Right cardiac atrium (tissue), 5 donors: ENCODE results near the gene GPRIN1. TPM values are rescaled to one million over a fixed set of nuclear protein-coding genes. Genes with fewer than 3 reads are reported as not detected.
"Not testable (repeated sequence)": the region's sequence is repeated elsewhere in the genome, so short reads cannot be mapped to it uniquely, and the experiment has no call there.

Experiments used
- ATAC-seq, 2 donors: fragments of 200-7000 bp; cut with Tn5 transposase; one replicate each; pipeline versions ENCODE4 v1.8.0 to v1.9.1; 2020; ENCODE audit warnings: moderate library complexity in 2 of 2, mild to moderate bottlenecking in 1 of 2
- DNase-seq, 3 donors: peaks; one replicate each; pipeline ENCODE4 v3.0.0-alpha.2; 2020
- H3K27ac ChIP-seq: one replicate; pipeline ENCODE4 v1.5.1; 2013; ENCODE audit warnings: mild to moderate bottlenecking, low read length, control low read depth, moderate library complexity
- H3K27me3 ChIP-seq: one replicate; pipeline ENCODE4 v1.6.1; 2013; ENCODE audit not compliant: control insufficient read depth, insufficient read depth
- H3K4me1 ChIP-seq: one replicate; pipeline ENCODE4 v1.6.1; 2013; ENCODE audit warnings: low read length; ENCODE audit not compliant: control insufficient read depth, insufficient read depth
- H3K4me3 ChIP-seq: one replicate; pipeline ENCODE4 v1.5.1; 2013; ENCODE audit warnings: low read length, control low read depth
- H3K9me3 ChIP-seq: one replicate; pipeline ENCODE4 v1.6.1; 2013; ENCODE audit warnings: low read length; ENCODE audit not compliant: control insufficient read depth
- WGBS: extraction: QIAGEN DNeasy Blood & Tissue Kit; methylation state at CpG from one replicate; pipeline ENCODE4 v1.1.7; 2013; 5-methylcytosine and 5-hydroxymethylcytosine counted together
- intact Hi-C, 4 donors: fragments of 100-400 bp; cut with DNase I; formaldehyde crosslinking; loops; one replicate each; pipeline versions ENCODE4 v1.11.0 to v1.14.0; 2022 to 2023
- polyA plus RNA-seq: library from polyadenylated mRNA; stranded (reverse); fragments of 200-250 nt; gene quantifications from one replicate; pipeline ENCODE4 v1.2.3, GENCODE V29; 2013
- total RNA-seq, 4 donors: library from RNA; stranded (reverse); fragmentation: NEBNext Ultra II Directional; extraction: Animal tissue kit (Norgen Biotek cat#: 25700); gene quantifications; one replicate each; pipeline ENCODE4 v1.2.1, GENCODE V29; 2021
- donor health status: healthy with polysubstance abuse.
- donor health status: DM: no; HTN: yes; CAD: no.
- donor health status: DM: no; HTN: no; CAD: no.
- donor health status: DM: no; HTN: yes; CAD: no; lungs with severe emphysema.
- donor health status: DM: yes; HTN: yes; CAD: no.

Gene GPRIN1
- total and polyA plus RNA-seq, 5 donors, result 0.23 to 0.62 (median 0.37) TPM

DNA sequence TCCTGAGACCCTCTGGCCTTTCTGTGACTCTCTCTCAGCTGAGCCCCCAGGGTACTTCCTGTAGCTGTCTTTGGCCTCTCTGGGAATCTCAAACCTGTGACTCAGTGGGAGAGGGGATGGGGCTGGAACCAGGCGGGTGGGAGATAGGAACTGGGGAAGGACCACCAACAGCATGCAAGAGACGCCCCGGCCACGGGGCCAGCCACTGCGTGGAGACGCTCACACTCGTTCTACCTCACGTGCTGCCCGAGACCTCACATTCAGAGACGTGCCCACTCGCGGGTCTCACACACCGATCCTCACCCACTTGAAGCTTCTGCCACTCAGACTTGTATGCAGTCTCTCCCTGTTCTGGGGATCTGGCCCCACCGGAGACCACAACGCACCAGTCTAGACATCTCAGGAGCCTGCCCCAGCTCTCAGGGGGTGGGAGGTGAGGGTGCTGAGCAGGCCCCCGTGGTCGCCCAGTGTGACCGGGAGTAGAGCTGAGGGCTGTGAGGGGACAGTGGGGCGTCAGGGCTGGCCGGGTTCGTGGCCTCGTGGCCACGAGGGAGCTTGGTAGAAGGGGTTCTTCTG, 13.8 kb downstream of the GPRIN1 start:
- no peak for DNase-seq
- ATAC-seq, result no peak

DNA sequence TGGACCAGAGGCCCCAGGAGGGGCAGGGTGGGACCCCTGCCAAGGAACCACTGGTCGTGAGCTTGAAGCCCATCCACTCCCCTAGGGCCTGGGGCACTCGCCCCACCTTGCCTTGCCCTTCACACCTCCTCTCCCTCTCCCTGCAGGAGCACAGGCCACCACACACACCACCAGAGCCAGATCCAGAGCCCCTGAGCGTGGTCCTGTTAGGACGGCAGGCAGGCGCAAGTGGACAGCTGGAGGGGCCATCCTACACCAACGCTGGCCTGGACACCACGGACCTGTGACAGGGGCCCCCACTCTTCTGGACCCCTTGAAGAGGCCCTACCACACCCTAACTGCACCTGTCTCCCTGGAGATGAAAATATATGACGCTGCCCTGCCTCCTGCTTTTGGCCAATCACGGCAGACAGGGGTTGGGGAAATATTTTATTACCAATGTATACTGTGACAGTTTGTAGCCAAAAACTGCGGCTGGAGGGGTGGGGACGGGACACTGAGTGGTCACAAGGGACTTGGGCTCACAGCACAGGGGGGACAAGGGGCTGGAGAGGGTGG, 14.5 kb downstream of the GPRIN1 start:
- Histone ChIP-seq H3K4me1 (no peaks in the 10 kb centered on the region), H3K27ac (no peak overlapping the region), H3K27me3 (no peaks in the 10 kb centered on the region), H3K4me3 (no peak overlapping the region), H3K9me3 (no peaks in the 10 kb centered on the region)
- ATAC-seq (peak in 1 of 2 donors; percentile 23), DNase-seq (no peak)
- WGBS, result 84% methylated on average over 11 of the region's 11 CpGs
- intact Hi-C loops, result no loop called here

More for the DNA sequence above, 13.8 kb downstream of the GPRIN1 start:
- 80% methylated on average over 23 of the region's 23 CpGs for WGBS
- H3K4me3 ChIP-seq, result no peak overlapping the region
- H3K27me3 ChIP-seq, result no peaks in the 10 kb centered on the region
- intact Hi-C loops, result no loop called here
- no peak overlapping the region for H3K27ac ChIP-seq
- no peaks in the 10 kb centered on the region for H3K9me3 ChIP-seq
- no peaks in the 10 kb centered on the region for H3K4me1 ChIP-seq

DNA sequence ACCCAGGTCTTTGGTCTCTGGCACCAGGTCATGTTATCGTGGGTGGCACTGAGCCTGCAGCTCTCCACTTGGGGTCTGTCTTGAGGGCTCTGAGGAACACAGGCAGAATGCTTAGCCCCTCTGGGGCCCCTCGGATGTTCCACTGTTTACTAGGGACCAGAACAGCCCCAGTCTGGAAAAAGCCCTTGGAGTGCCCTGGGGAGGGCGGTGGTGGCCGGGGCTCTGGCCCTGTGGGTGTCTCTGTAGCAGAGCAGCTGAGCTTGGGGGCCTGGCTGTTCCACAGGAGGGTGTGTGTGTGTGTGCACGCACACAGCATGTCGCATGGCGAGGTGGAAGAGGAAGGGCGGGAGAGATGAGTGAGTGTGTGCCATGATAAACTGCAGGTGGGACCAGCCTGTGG, 15.4 kb downstream of the GPRIN1 start:
- Histone ChIP-seq H3K27me3 (no peaks in the 10 kb centered on the region), H3K27ac (no peak overlapping the region), H3K9me3 (no peaks in the 10 kb centered on the region), H3K4me1 (no peaks in the 10 kb centered on the region), H3K4me3 (no peak overlapping the region)
- 86% methylated on average over 8 of the region's 8 CpGs for WGBS
- intact Hi-C loops, result no loop called here
- no peak for ATAC-seq
- DNase-seq, result no peak

DNA sequence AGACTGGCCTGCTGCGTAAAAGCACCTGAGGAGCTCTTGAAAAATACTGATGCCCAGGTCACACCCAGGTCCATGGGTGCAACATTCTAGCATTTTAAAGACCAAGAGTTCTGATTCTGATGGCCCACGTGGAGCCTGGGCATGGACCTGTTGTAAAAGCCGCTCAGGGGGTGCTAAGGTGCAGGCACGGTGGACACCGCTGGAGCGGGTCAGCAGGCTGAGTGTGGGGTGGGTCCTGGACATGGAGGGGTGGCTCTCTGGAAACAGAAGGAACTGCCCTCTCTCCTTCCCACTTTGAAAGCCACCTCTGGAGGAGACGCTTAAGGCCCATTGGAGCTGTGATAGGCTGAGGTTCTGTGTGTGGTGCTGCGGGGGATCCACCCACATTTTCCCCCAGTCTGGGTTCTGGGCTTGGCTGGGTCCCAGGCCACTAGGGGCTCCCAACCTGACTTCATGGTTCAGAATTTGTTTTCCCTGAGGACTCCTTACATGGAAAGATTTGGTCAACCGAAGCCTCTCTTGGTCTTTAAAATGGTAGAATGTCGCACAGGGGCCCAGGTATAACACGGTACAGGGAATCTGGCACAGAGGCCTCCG, 16.6 kb downstream of the GPRIN1 start:
- H3K4me1 ChIP-seq, result no peaks in the 10 kb centered on the region
- H3K4me3 ChIP-seq, result no peak overlapping the region
- H3K9me3 ChIP-seq, result no peaks in the 10 kb centered on the region
- intact Hi-C loops, result no loop called here
- 92% methylated on average over 12 of the region's 12 CpGs for WGBS
- no peak for DNase-seq
- no peak for ATAC-seq
- H3K27ac ChIP-seq, result no peak overlapping the region
- H3K27me3 ChIP-seq, result no peaks in the 10 kb centered on the region

DNA sequence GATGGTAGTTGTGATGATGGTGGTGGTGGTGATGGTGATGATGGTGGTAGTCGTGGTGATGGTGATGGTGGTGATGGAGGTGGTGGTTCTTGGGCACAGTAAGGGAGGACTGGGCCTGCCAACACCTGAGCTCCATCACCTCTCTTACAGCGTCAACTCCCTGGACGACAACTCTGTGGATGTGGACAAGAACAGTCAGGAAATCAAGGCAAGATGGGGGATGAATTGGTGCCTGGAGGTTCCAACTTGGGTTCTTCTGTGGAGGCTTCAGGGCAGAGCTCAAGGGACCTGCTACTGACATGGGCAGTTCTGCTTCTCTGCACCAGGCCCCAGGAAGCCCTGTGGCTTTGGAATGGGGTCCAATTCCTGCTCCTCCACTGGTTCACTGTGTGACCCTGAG, 17.4 kb downstream of the GPRIN1 start:
- intact Hi-C loops, result no loop called here
- ATAC-seq (no peak), DNase-seq (no peak)
- Histone ChIP-seq H3K4me3 (no peak overlapping the region), H3K27ac (no peak overlapping the region), H3K27me3 (no peaks in the 10 kb centered on the region), H3K4me1 (no peaks in the 10 kb centered on the region), H3K9me3 (no peaks in the 10 kb centered on the region)
- WGBS, result 96% methylated on average over 3 of the region's 3 CpGs

DNA sequence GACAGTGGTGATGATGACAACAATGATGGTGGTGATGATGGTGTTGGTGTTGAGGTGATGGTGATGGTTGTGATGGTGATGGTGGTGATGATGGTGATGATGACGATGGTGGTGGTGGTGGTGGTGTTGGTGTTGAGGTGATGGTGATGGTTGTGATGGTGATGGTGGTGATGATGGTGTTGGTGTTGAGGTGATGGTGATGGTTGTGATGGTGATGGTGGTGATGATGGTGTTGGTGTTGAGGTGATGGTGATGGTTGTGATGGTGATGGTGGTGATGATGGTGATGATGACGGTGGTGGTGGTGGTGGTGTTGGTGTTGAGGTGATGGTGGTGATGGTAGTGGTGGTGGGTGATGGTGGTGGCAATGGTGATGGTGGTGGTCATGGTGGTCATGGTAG, 18.3 kb downstream of the GPRIN1 start:
- H3K9me3 ChIP-seq, H3K27me3 ChIP-seq, H3K4me1 ChIP-seq, H3K4me3 ChIP-seq, ATAC-seq, H3K27ac ChIP-seq, intact Hi-C loops, DNase-seq: not testable (repeated sequence)
- 67% methylated on average over 2 of the region's 2 CpGs for WGBS

DNA sequence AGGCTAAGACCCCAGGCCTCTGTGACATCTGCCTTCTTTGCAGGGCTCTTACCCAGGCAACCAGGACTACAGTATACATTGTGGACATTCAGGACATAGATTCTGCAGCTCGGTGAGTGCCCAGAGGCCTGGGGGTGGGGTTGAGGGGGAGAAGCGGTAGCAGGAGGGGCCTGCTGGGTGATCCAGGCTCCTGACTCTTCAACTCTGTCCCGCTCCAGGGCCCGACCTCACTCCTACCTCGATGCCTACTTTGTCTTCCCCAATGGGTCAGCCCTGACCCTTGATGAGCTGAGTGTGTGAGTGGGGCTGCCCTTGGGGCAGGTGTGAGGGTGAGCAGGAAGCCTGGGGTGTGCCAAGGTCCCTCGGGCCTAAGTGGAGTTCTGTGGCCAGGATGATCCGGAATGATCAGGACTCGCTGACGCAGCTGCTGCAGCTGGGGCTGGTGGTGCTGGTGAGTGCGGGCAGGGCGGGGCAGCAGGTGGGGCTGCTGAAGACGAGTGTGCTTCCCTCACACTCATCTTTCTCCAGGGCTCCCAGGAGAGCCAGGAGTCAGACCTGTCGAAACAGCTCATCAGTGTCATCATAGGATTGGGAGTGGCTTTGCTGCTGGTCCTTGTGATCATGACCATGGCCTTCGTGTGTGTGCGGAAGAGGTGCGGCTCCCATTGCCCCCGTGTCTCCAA, 19.8 kb downstream of the GPRIN1 start:
- no peak overlapping the region for H3K4me3 ChIP-seq
- ATAC-seq (no peak), DNase-seq (no peak)
- intact Hi-C loops, result no loop called here
- no peaks in the 10 kb centered on the region for H3K9me3 ChIP-seq
- H3K27ac ChIP-seq, result no peak overlapping the region
- WGBS, result 84% methylated on average over 17 of the region's 17 CpGs
- H3K4me1 ChIP-seq, result no peaks in the 10 kb centered on the region
- no peaks in the 10 kb centered on the region for H3K27me3 ChIP-seq

DNA sequence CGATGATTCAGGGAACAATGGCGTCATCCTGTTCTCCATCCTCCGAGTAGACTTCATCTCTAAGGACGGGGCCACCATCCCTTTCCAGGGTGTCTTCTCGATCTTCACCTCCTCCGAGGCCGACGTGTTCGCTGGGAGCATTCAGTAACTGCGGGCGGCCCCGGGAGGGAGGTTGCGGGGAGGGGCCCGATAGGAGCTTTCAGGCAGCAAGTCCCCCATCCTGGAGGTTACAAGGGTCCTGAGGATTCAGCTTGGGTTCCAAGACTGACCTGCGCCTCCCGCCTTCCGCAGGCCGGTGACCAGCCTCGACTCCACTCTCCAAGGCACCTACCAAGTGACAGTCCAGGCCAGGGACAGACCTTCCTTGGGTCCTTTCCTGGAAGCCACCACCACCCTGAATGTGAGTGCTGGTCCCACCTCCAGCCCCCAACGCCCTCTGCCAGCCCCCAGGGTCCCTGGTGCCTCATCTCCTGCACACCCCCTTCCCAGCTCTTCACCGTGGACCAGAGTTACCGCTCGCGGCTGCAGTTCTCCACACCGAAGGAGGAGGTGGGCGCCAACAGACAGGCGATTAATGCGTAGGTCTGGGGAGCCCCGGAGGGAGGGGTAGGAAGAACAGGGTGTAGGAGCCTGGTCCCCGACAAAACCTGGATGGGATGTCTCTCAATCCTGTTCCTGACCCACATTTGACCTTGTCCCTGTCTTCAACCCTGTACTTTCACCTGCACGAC, 20.8 kb downstream of the GPRIN1 start:
- 87% methylated on average over 31 of the region's 31 CpGs for WGBS
- ATAC-seq (no peak), DNase-seq (no peak)
- H3K27ac ChIP-seq, result no peak overlapping the region
- H3K4me3 ChIP-seq, result no peak overlapping the region
- intact Hi-C loops, result loop anchor here in 1 of 4 donors (10.0 kb wide), 1 partner anchor 56 kb away; the partner anchor contains the start of gene TSPAN17
- H3K4me1 ChIP-seq, result no peaks in the 10 kb centered on the region
- H3K9me3 ChIP-seq, result peaks cover 2% of the 10 kb centered on the region
- H3K27me3 ChIP-seq, result no peaks in the 10 kb centered on the region

DNA sequence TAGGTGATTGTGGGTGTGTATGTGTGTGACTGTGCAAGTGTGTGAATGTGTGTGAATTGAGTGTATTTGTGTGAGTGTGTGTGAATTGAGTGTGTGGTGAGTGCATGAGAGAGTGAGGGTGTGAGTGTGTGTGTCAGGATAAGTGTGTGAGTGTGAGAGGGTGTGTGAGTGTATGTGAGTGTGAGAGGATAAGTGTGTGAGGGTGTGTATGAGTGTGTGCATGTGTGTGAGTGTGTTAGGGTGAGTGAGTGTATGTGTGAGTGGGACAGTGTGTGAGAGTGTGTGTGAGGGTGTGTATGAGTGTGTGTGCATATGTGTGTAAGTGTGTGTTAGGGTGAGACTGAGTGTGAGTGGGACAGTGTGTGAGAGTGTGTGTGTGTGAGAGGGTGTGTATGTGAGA, 21.7 kb downstream of the GPRIN1 start:
- Histone ChIP-seq H3K4me1 (no peaks in the 10 kb centered on the region), H3K4me3 (no peak overlapping the region), H3K27me3 (no peaks in the 10 kb centered on the region), H3K27ac (no peak overlapping the region), H3K9me3 (peaks cover 2% of the 10 kb centered on the region)
- ATAC-seq (no peak), DNase-seq (no peak)
- intact Hi-C loops, result loop anchor here in 1 of 4 donors (10.0 kb wide), 1 partner anchor 57 kb away; the partner anchor contains the start of gene TSPAN17

DNA sequence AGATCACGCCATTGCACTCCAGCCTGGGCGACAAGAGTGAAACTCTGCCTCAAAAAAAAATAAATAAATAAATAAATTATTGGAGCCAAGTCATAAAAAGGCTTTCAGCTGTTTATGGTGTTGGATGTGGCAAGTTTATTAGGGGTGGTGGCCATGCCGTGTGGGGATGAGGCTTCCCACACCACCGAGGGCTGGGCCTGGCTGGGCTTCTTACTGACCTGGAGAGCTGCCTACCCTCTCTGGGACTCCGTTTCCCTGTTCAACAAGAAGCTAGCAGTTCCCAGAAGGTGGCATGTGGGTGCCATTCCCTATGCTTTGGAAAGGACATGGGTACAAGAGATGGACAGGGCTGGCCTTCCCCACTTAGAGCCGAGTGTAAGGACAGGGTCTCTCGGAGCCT, 22.6 kb downstream of the GPRIN1 start:
- intact Hi-C loops, result loop anchor here in 1 of 4 donors (10.0 kb wide), 1 partner anchor 57 kb away; the partner anchor contains the start of gene TSPAN17
- ATAC-seq, result no peak
- WGBS, result 83% methylated on average over 7 of the region's 7 CpGs

More for the DNA sequence above, 22.6 kb downstream of the GPRIN1 start:
- Histone ChIP-seq H3K4me3 (no peak overlapping the region), H3K27me3 (no peaks in the 10 kb centered on the region), H3K9me3 (peaks cover 2% of the 10 kb centered on the region), H3K4me1 (no peaks in the 10 kb centered on the region), H3K27ac (no peak overlapping the region)
- DNase-seq, result no peak
